ENCODE measurements around the gene RIPOR3. TPM values are rescaled to one million over a fixed set of nuclear protein-coding genes. Genes with fewer than 3 reads are reported as not detected.

The RIPOR3 gene
- total and polyA plus RNA-seq, 9 of the 15 experiments (the other 6 are each of a cell fraction or from before 2014, with no cell fraction given), result 3.3 to 62.7 (median 21.4) TPM

GRCh38 chr20:50645253-50646068, 45.9 kb downstream of the RIPOR3 start (continued):
- TF ChIP-seq ADNP (tag; IDR thresholded peaks at IDR 0.05) (no peak), FOSL1 (tag; conservative IDR thresholded peaks at IDR 0.05) (peak; percentile 62), POLR2H (tag; IDR thresholded peaks at IDR 0.05; ENCODE audit: low read depth) (no peak), ZNF274 (IDR thresholded peaks at IDR 0.05; ENCODE audit: borderline replicate concordance, low read depth, low read length) (no peak), ZNF316 (IDR thresholded peaks at IDR 0.05) (0 out of 2 replicates have a peak, but pooled peaks have one; percentile 9), HNRNPH1 (optimal IDR thresholded peaks at IDR 0.05; ENCODE audit: low read depth, low read length) (no peak), ATF3 (IDR thresholded peaks at IDR 0.05) (peak; percentile 27; the same call in 1 of the 2 replicates), ATF3 (CRISPR knock-in tag; conservative IDR thresholded peaks at IDR 0.05) (no peak), MXI1 (IDR thresholded peaks at IDR 0.05; ENCODE audit: low read depth, low read length) (no peak), RHOXF2B (CRISPR knock-in tag; conservative IDR thresholded peaks at IDR 0.05) (no peak), NFIC (IDR thresholded peaks at IDR 0.05) (no peak), CHD7 (IDR thresholded peaks at IDR 0.05; ENCODE audit: low read depth, low read length) (no peak), CAMTA2 (CRISPR knock-in tag; conservative IDR thresholded peaks at IDR 0.05) (no peak), FUS (optimal IDR thresholded peaks at IDR 0.05; ENCODE audit: low read depth, low read length) (no peak), STAT5B (CRISPR knock-in tag; IDR thresholded peaks at IDR 0.05) (no peak), HNRNPUL1 (IDR thresholded peaks at IDR 0.05; ENCODE audit: low read length) (no peak), ZNF57 (CRISPR knock-in tag; IDR thresholded peaks at IDR 0.05) (no peak)

Data from K562 (cell line).